ENCODE data around the gene INPP4B. TPM values are rescaled to one million over a fixed set of nuclear protein-coding genes. Genes with fewer than 3 reads are reported as not detected.
A peak's percentile ranks its signal among the peaks of the same experiment; 100 is the strongest.

INPP4B gene
- total and polyA plus RNA-seq, 2 donors (not counting 1 experiment from before 2014, with no cell fraction given): 19.7 to 22.2 TPM

GRCh38 chr4:142334931-142335330, 511.2 kb downstream of the INPP4B start:
- no peak for TF ChIP-seq CTCF (conservative IDR thresholded peaks at IDR 0.05 in 1 of 2, IDR thresholded peaks at IDR 0.05 in 1 of 2; ENCODE audit: low read depth in 1 of 2, low read length in 2 of 2)
- TF ChIP-seq EZH2 (IDR thresholded peaks at IDR 0.05; ENCODE audit: low read length, missing control alignments): no peak
- H3K27ac ChIP-seq (ENCODE audit: insufficient read depth, low read length): no peak overlapping the region
- H3K36me3 ChIP-seq (ENCODE audit: control insufficient read depth, insufficient read depth, low read length): no peaks in the 10 kb centered on the region
- no peak overlapping the region for H3K4me2 ChIP-seq (ENCODE audit: extremely low read depth, insufficient read depth, low read length)
- no peaks in the 10 kb centered on the region for H4K20me1 ChIP-seq (ENCODE audit: control insufficient read depth, extremely low read depth, insufficient read depth, low read length)
- no peaks in the 10 kb centered on the region for H3K27me3 ChIP-seq (ENCODE audit: control insufficient read depth, insufficient read depth, low read length)
- H3K9ac ChIP-seq (ENCODE audit: insufficient read depth, low read length): no peak overlapping the region
- no peak for DNase-seq (ENCODE audit: low read depth in 2 of 2)
- no peaks in the 10 kb centered on the region for H3K79me2 ChIP-seq (ENCODE audit: control insufficient read depth, insufficient read depth, low read length)
- H2AFZ ChIP-seq (ENCODE audit: low read length): no peak overlapping the region
- H3K4me1 ChIP-seq (ENCODE audit: control insufficient read depth, extremely low read depth, insufficient read depth, low read length): peaks cover 4% of the 10 kb centered on the region
- no peak overlapping the region for H3K4me3 ChIP-seq (replicated peaks in 1 of 4; ENCODE audit: control extremely low read depth in 1 of 4, insufficient read depth in 1 of 4, low read depth in 3 of 4, low read length in 4 of 4)
- H3K9me3 ChIP-seq (ENCODE audit: control insufficient read depth, insufficient read depth, low read depth, low read length): no peaks in the 10 kb centered on the region

- H3K4me3 ChIP-seq (replicated peaks in 1 of 4; ENCODE audit: control extremely low read depth in 1 of 4, insufficient read depth in 1 of 4, low read depth in 3 of 4, low read length in 4 of 4): no peak overlapping the region
- H2AFZ ChIP-seq (ENCODE audit: low read length): no peak overlapping the region
- H3K79me2 ChIP-seq (ENCODE audit: control insufficient read depth, insufficient read depth, low read length): no peaks in the 10 kb centered on the region
- no peaks in the 10 kb centered on the region for H4K20me1 ChIP-seq (ENCODE audit: control insufficient read depth, extremely low read depth, insufficient read depth, low read length)
- no peaks in the 10 kb centered on the region for H3K9me3 ChIP-seq (ENCODE audit: control insufficient read depth, insufficient read depth, low read depth, low read length)
- H3K9ac ChIP-seq (ENCODE audit: insufficient read depth, low read length): no peak overlapping the region
- H3K4me1 ChIP-seq (ENCODE audit: control insufficient read depth, extremely low read depth, insufficient read depth, low read length): peaks cover 4% of the 10 kb centered on the region
- peak overlapping the region; percentile 73 for H3K27ac ChIP-seq (ENCODE audit: insufficient read depth, low read length)
- H3K27me3 ChIP-seq (ENCODE audit: control insufficient read depth, insufficient read depth, low read length): no peaks in the 10 kb centered on the region
- H3K36me3 ChIP-seq (ENCODE audit: control insufficient read depth, insufficient read depth, low read length): no peaks in the 10 kb centered on the region
- peak; percentile 70 to 81 for DNase-seq (ENCODE audit: low read depth in 2 of 2)
- no peak overlapping the region for H3K4me2 ChIP-seq (ENCODE audit: extremely low read depth, insufficient read depth, low read length)
- TF ChIP-seq CTCF (conservative IDR thresholded peaks at IDR 0.05 in 1 of 2, IDR thresholded peaks at IDR 0.05 in 1 of 2; ENCODE audit: low read depth in 1 of 2, low read length in 2 of 2): no peak
Measured at GRCh38 chr4:142331646-142332045, 514.5 kb downstream of the INPP4B start.

- Histone ChIP-seq H3K4me3 (replicated peaks in 1 of 4; ENCODE audit: control extremely low read depth in 1 of 4, insufficient read depth in 1 of 4, low read depth in 3 of 4, low read length in 4 of 4) (no peak overlapping the region), H3K27ac (ENCODE audit: insufficient read depth, low read length) (peak overlapping the region; percentile 73), H2AFZ (ENCODE audit: low read length) (no peak overlapping the region), H3K27me3 (ENCODE audit: control insufficient read depth, insufficient read depth, low read length) (no peaks in the 10 kb centered on the region), H3K4me2 (ENCODE audit: extremely low read depth, insufficient read depth, low read length) (peak overlapping the region; percentile 55), H4K20me1 (ENCODE audit: control insufficient read depth, extremely low read depth, insufficient read depth, low read length) (no peaks in the 10 kb centered on the region), H3K9me3 (ENCODE audit: control insufficient read depth, insufficient read depth, low read depth, low read length) (no peaks in the 10 kb centered on the region), H3K9ac (ENCODE audit: insufficient read depth, low read length) (no peak overlapping the region), H3K36me3 (ENCODE audit: control insufficient read depth, insufficient read depth, low read length) (no peaks in the 10 kb centered on the region), H3K79me2 (ENCODE audit: control insufficient read depth, insufficient read depth, low read length) (no peaks in the 10 kb centered on the region), H3K4me1 (ENCODE audit: control insufficient read depth, extremely low read depth, insufficient read depth, low read length) (peaks cover 4% of the 10 kb centered on the region)
- DNase-seq (ENCODE audit: low read depth in 2 of 2): peak in 1 of 2 donors; percentile 49
- TF ChIP-seq EZH2 (IDR thresholded peaks at IDR 0.05; ENCODE audit: low read length, missing control alignments): no peak
- TF ChIP-seq CTCF (conservative IDR thresholded peaks at IDR 0.05 in 1 of 2, IDR thresholded peaks at IDR 0.05 in 1 of 2; ENCODE audit: low read depth in 1 of 2, low read length in 2 of 2): no peak
Measured at GRCh38 chr4:142331132-142331531, 515.0 kb downstream of the INPP4B start.

Measured in fibroblast of lung (primary cell).